Fibroblast of skin of scalp (primary cell): ENCODE data around the gene DLL3.

ENCODE experiments used
- DNase-seq: peaks from one replicate; pipeline ENCODE4 v3.0.0-alpha.2; 2013

DLL3 gene

GRCh38 chr19:39555883-39556282, 57.1 kb downstream of the DLL3 start:
- DNase-seq = no peak
